ENCODE results near the gene FGF14. TPM values are rescaled to one million over a fixed set of nuclear protein-coding genes. Genes with fewer than 3 reads are reported as not detected.
A peak's percentile ranks its signal among the peaks of the same experiment; 100 is the strongest.

The FGF14 gene
- total and polyA plus RNA-seq, 8 donors: 0.42 to 2.4 (median 1.1) TPM

DNA sequence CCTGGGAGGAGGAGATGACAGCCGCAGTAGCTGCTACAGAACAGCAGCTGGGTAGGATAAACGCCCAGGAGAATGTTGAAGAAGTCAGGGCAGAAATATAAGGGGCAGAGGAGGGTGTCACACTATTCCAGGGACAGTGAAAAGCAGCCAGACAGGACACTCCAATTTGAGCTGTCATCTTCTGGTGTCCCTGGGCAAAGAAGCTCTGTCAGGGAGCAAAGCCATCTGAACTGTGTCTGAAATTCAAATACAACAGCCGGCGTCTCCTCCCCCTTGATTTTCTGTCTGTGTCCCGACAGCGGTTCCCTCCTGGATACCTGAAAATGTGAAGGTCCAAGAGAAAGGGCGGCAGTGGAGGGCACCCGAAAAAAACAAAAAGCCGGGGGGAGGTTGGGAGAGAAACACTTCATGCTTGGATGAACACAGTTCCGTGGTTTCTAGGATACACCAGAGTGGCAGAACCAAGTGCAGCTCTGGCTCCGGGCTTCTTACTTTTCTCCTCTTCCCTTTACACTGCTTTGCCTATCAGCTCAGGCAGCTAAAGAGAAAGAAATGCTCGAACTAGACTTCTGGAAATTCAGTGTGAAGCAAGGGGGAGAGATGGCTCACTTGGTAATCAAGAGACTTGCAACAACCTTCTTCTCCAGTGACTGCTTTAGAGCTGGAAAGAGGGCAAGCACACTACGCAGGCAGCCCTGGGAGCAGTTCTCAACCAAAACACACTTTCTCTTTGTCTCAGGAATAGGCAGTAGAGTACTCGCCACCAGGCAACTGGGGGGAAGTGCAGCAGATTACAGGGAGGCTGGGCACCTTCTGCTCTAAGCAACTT is 483.8 kb downstream of the FGF14 start:
- intact Hi-C loops (cut with DNase I): no loop called here
- TF ChIP-seq, protein P1, sequence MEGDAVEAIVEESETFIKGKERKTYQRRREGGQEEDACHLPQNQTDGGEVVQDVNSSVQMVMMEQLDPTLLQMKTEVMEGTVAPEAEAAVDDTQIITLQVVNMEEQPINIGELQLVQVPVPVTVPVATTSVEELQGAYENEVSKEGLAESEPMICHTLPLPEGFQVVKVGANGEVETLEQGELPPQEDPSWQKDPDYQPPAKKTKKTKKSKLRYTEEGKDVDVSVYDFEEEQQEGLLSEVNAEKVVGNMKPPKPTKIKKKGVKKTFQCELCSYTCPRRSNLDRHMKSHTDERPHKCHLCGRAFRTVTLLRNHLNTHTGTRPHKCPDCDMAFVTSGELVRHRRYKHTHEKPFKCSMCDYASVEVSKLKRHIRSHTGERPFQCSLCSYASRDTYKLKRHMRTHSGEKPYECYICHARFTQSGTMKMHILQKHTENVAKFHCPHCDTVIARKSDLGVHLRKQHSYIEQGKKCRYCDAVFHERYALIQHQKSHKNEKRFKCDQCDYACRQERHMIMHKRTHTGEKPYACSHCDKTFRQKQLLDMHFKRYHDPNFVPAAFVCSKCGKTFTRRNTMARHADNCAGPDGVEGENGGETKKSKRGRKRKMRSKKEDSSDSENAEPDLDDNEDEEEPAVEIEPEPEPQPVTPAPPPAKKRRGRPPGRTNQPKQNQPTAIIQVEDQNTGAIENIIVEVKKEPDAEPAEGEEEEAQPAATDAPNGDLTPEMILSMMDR (IDR thresholded peaks at IDR 0.05): no peak
- 7 to 13% methylated on average over 14 of the region's 14 CpGs for WGBS, 2 donors
- no peak overlapping the region for H3K4me3 ChIP-seq
- FAIRE-seq: no peak
- peak in 3 of 4 donors; percentile 42 to 69 (median 68) for ATAC-seq
- no peaks in the 10 kb centered on the region for H3K36me3 ChIP-seq
- H3K4me1 ChIP-seq: no peaks in the 10 kb centered on the region
- H3K27me3 ChIP-seq: peaks cover 0 to 58% (median 3%) of the 10 kb centered on the region in 4 donors
- H3K27ac ChIP-seq: no peak overlapping the region
- no peaks in the 10 kb centered on the region for H3K9me3 ChIP-seq
- DNase-seq: peak in 1 of 6 donors; percentile 11

DNA sequence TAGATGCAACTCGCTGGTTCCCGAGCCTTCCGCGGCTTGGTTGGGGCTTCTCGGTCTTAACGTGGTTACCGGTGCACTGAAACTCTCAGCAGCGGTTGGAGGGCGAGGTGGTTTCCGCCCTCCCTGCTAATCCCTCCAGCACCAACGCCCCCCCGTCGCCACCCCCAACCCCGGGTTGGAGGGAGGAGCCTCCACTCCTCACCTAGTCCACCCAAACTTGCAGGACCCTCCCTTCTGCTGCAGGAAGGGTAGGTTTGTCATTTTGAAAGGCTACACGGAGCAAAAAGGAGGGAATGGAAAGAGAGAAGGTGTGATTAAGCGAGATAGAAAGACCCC is 484.4 kb downstream of the FGF14 start:
- no peak overlapping the region for H3K4me3 ChIP-seq
- H3K36me3 ChIP-seq: no peaks in the 10 kb centered on the region
- DNase-seq (peak in 3 of 6 donors; percentile 2 to 39 (median 14)), ATAC-seq (peak in 3 of 4 donors; percentile 15 to 48 (median 39)), FAIRE-seq (no peak)
- peaks cover 0 to 58% (median 3%) of the 10 kb centered on the region in 4 donors for H3K27me3 ChIP-seq
- H3K4me1 ChIP-seq: no peaks in the 10 kb centered on the region
- H3K9me3 ChIP-seq: no peaks in the 10 kb centered on the region
- TF ChIP-seq, protein P1 (IDR thresholded peaks at IDR 0.05): no peak
- H3K27ac ChIP-seq: no peak overlapping the region
- intact Hi-C loops (cut with DNase I): no loop called here
- 1 to 2% methylated on average over 16 of the region's 16 CpGs for WGBS, 2 donors

DNA sequence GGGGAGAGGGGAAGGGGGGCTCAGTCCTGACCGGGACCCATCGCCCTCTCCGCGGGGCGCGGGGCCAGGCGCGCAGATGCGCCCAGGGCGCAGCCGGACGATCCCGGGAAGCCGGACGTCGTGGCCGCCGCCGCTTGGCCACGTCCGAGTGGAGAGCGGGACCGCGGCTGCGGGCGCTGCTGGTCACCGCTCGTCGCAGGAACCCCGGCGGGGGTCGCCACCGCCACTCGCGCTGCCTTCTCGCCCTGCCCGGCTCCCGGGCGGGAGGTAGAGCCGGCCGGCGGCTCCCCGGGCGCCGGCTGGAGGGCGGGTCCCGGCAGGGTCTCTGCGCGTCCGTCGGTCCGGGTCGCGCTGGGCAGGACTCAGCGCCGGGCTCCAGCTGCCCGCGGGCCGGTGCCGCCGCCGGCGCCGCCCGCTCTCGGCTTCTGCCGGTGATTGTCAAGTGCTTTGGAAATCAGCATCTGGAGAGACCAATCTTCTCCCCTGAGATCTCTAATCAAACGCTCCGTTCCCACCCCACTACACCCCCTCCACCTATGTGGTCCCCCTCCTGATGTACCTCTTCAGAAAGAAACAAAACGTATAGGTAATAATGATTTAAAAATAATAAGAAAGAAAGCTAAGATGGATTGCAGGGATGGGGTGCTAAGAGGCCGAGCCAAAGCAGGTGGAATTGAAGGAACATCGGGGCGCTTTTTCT is 484.9 kb downstream of the FGF14 start:
- Histone ChIP-seq H3K9me3 (no peaks in the 10 kb centered on the region), H3K4me3 (peak overlapping the region in 1 of 4 donors; percentile 30), H3K27ac (peak overlapping the region in 1 of 4 donors; percentile 12), H3K4me1 (no peaks in the 10 kb centered on the region), H3K36me3 (no peaks in the 10 kb centered on the region), H3K27me3 (peaks cover 0 to 56% (median 3%) of the 10 kb centered on the region in 4 donors)
- TF ChIP-seq, protein P1 (IDR thresholded peaks at IDR 0.05): no peak
- peak in 2 of 4 donors; percentile 3 to 24 for ATAC-seq
- WGBS, 2 donors: 1% methylated on average over 54 to 73 of the region's 73 CpGs
- DNase-seq: peak in 1 of 6 donors; percentile 48
- intact Hi-C loops (cut with DNase I): no loop called here
- no peak for FAIRE-seq

DNA sequence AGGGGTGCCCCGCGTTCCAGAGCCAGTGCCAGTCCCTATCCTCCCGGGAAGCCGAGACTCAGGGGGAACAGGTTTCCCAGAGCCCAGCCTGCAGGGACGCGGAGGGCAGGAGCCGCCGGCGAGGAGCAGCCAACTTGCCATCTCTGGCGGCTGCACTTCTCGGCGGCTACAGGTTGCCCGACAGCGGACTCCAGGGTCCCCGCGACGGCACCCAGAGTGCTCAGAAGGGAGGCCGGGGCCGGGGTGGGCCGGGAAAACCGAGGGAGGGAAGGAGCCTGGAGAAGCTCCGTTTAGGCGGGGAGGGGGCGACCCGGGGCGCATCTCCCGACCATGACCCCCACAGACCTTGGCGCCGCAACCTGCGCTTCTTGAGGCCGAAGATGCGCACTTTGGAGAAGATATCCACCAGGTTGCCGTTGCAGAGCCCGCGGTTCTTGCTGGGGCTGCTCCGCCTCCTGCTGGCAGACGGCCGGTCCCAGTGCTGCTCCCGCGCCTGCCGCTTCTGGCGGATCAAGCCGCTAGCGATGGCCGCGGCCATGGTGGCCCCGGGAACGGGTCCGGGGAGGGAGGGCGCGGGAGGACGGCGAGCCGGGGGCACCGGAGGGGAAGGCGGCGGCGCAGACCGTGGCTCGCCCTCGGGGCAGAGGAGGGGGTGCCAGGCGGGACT is 485.6 kb downstream of the FGF14 start:
- ATAC-seq (peak in 3 of 4 donors; percentile 69 to 76 (median 71)), DNase-seq (peak in 5 of 6 donors; percentile 11 to 73 (median 20)), FAIRE-seq (no peak)
- H3K4me1 ChIP-seq: no peaks in the 10 kb centered on the region
- intact Hi-C loops (cut with DNase I): no loop called here
- no peaks in the 10 kb centered on the region for H3K36me3 ChIP-seq
- TF ChIP-seq, protein P1 (IDR thresholded peaks at IDR 0.05): no peak
- WGBS, 2 donors: 2 to 4% methylated on average over 40 to 62 of the region's 62 CpGs
- H3K27ac ChIP-seq: peak overlapping the region in 1 of 4 donors; percentile 12
- peak overlapping the region in 1 of 4 donors; percentile 30 for H3K4me3 ChIP-seq
- H3K27me3 ChIP-seq: peaks cover 0 to 49% (median 0%) of the 10 kb centered on the region in 4 donors
- H3K9me3 ChIP-seq: no peaks in the 10 kb centered on the region
